GM12892 (cell line): Measurements from ENCODE around the gene ACTL7A.

Experiments used
- POLR2A ChIP-seq: IDR thresholded peaks from 2 replicates; pipeline ENCODE4 v1.6.1; 2011; ENCODE audit warnings: low read depth, low read length, control low read depth
- POLR2AphosphoS5 ChIP-seq: IDR thresholded peaks from 2 replicates; pipeline ENCODE4 v1.6.1; 2011; ENCODE audit warnings: low read depth, low read length, control low read depth
- TAF1 ChIP-seq: IDR thresholded peaks from 2 replicates; pipeline ENCODE4 v1.6.1; 2011; ENCODE audit warnings: low read depth, mild to moderate bottlenecking, control low read depth, low read length, borderline replicate concordance

DNA sequence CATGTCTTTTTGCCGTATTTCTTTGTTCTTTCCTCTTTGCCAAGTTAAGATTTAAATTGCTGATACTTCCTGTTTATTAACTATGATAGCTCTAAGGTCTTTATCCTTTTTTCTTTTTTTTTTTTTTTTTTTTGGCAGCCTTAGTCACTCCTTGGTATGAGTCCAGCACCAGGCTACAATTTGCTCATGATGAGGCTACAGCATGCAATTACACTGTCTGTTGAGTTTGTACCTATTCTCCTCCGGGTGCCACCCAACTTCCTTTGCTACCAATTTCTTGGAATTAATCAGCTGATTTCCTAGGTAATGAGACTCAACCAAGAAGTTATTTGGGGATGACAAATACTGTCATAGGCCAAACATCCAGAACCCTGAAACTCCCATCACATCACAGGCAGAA lies 31.8 kb upstream of the ACTL7A start:
- TF ChIP-seq POLR2A: no peak
- TF ChIP-seq POLR2AphosphoS5: no peak
- TF ChIP-seq TAF1: no peak
